Measurements from ENCODE around the gene POU3F1. TPM values are rescaled to one million over a fixed set of nuclear protein-coding genes. Genes with fewer than 3 reads are reported as not detected.

The POU3F1 gene
- total and polyA plus RNA-seq, 3 experiments from 2014 or later: 0.09 to 0.57 (median 0.44) TPM

DNA sequence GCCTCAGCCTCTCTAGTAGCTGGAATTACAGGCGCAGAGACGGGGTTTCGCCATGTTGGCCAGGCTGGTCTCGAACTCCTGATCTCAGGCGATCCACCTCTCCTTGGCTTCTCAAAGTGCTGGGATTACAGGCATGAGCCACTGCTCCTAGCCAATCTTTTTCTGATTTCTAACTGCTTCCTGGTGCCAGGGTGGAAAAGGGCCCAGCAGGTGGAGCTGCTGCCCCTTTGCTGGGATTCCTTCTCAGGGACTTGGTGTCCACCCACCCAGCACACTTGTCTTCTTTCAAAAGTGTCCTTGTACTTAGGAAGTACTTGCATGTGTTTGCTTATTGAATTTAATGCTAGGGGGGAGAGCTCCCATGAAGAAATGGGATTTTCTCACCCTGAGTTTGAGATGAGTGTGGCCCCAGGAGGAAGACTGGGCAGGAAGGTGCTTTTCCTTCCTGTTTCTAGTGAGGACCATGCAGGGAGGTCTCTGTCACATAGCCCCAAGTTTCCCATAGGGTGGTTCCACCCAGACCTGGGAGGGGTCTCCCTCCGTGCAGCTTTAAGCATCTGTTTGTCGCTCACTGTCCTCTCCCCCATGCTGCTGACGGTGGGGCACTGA lies 19.9 kb downstream of the POU3F1 start:
- Mint-ChIP-seq H3K9me3 (no peaks in the 10 kb centered on the region), H3K27ac (peak overlapping the region in 4 of 8 donors; percentile 7 to 73 (median 47)), H3K4me3 (no peak overlapping the region), H3K4me1 (peaks cover 32 to 49% (median 37%) of the 10 kb centered on the region in 3 donors), H3K27me3 (no peaks in the 10 kb centered on the region), H3K36me3 (peaks cover 0 to 46% (median 17%) of the 10 kb centered on the region in 3 donors)
- no peak overlapping the region for H3K4me3 ChIP-seq (ENCODE audit: low read length)
- no peaks in the 10 kb centered on the region for H3K27me3 ChIP-seq (ENCODE audit: insufficient read depth, low read length, poor library complexity, severe bottlenecking)
- peaks cover 29% of the 10 kb centered on the region for H3K4me1 ChIP-seq (ENCODE audit: insufficient read depth, low read length)
- peak in 1 of 5 donors; percentile 58 for DNase-seq
- ChIA-PET POLR2A (no interaction called here), CTCF (interaction anchor here (0.9 to 1.4 kb wide), 5 partner anchors 14 to 808 kb away, joined by 3 read pairs; partner anchors contain the start of gene UTP11)
- H3K27ac ChIP-seq (ENCODE audit: low read depth, low read length): no peak overlapping the region
- H3K36me3 ChIP-seq (ENCODE audit: insufficient read depth, low read length): peaks cover 31% of the 10 kb centered on the region
- H3K9me3 ChIP-seq (ENCODE audit: low read length): no peaks in the 10 kb centered on the region

DNA sequence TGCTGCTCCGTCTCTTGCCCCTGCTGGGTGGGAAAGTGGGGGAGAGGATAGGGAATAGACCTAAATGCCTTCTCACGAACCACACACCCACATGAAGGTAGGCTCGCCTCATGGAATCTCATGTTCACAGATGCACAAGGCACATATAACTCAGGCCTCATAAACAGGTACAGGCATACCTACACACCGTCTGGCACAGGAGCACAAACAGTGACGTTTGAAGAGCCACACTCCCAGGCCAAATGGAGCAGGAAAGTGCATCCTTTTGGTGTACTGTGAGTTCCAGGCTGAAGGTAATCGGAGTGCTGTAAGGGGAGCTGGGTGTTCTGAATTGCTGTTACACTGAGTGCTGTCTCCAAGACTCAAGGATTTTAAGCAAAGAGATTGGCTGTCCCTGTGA lies 20.9 kb downstream of the POU3F1 start:
- no peak for DNase-seq
- no peak overlapping the region for H3K27ac ChIP-seq (ENCODE audit: low read depth, low read length)
- peaks cover 0 to 53% (median 17%) of the 10 kb centered on the region in 3 donors for H3K36me3 Mint-ChIP-seq
- H3K9me3 Mint-ChIP-seq: no peaks in the 10 kb centered on the region
- H3K4me1 Mint-ChIP-seq: peaks cover 27 to 40% (median 30%) of the 10 kb centered on the region in 3 donors
- H3K36me3 ChIP-seq (ENCODE audit: insufficient read depth, low read length): peaks cover 31% of the 10 kb centered on the region
- H3K9me3 ChIP-seq (ENCODE audit: low read length): no peaks in the 10 kb centered on the region
- peak overlapping the region in 1 of 7 donors; percentile 19 for H3K4me3 Mint-ChIP-seq
- H3K27ac Mint-ChIP-seq: peak overlapping the region in 1 of 8 donors; percentile 54
- no peaks in the 10 kb centered on the region for H3K27me3 Mint-ChIP-seq
- POLR2A ChIA-PET: no interaction called here
- H3K27me3 ChIP-seq (ENCODE audit: insufficient read depth, low read length, poor library complexity, severe bottlenecking): no peaks in the 10 kb centered on the region
- CTCF ChIA-PET: interaction anchor here (1.0 kb wide), 1 partner anchor 22 kb away, joined by 3 read pairs; no protein-coding TSS in a partner anchor
- H3K4me1 ChIP-seq (ENCODE audit: insufficient read depth, low read length): peaks cover 22% of the 10 kb centered on the region
- H3K4me3 ChIP-seq (ENCODE audit: low read length): no peak overlapping the region

DNA sequence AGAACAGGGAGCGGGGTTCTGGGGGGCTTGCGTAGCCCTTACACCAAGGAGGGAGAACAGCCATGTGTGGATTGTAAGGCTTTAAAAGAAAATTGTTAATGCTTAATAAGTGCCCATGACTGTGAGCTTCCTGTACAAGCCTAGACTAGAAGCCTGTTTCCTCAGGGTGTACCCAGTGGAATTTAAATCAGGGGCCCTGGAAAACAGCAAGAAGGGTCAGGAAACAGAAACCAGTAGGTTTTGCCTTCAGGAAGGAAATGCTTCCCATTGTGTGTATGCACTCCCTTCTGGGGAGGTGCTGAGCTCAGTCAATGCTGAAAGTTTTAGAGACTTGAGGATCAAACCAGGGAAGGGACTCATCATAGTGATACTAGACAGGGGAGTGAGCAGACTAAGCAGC lies 21.4 kb downstream of the POU3F1 start:
- Mint-ChIP-seq H3K27ac (peak overlapping the region in 1 of 8 donors; percentile 54), H3K9me3 (no peaks in the 10 kb centered on the region), H3K36me3 (peaks cover 0 to 57% (median 17%) of the 10 kb centered on the region in 3 donors), H3K4me3 (peak overlapping the region in 1 of 7 donors; percentile 19), H3K27me3 (no peaks in the 10 kb centered on the region), H3K4me1 (peaks cover 23 to 36% (median 26%) of the 10 kb centered on the region in 3 donors)
- ChIA-PET CTCF (interaction anchor here (1.5 kb wide), 1 partner anchor 46 kb away, joined by 3 read pairs; no protein-coding TSS in a partner anchor), POLR2A (no interaction called here)
- H3K4me3 ChIP-seq (ENCODE audit: low read length): no peak overlapping the region
- H3K27me3 ChIP-seq (ENCODE audit: insufficient read depth, low read length, poor library complexity, severe bottlenecking): no peaks in the 10 kb centered on the region
- peaks cover 35% of the 10 kb centered on the region for H3K36me3 ChIP-seq (ENCODE audit: insufficient read depth, low read length)
- peaks cover 17% of the 10 kb centered on the region for H3K4me1 ChIP-seq (ENCODE audit: insufficient read depth, low read length)
- no peaks in the 10 kb centered on the region for H3K9me3 ChIP-seq (ENCODE audit: low read length)
- no peak for DNase-seq
- H3K27ac ChIP-seq (ENCODE audit: low read depth, low read length): no peak overlapping the region

DNA sequence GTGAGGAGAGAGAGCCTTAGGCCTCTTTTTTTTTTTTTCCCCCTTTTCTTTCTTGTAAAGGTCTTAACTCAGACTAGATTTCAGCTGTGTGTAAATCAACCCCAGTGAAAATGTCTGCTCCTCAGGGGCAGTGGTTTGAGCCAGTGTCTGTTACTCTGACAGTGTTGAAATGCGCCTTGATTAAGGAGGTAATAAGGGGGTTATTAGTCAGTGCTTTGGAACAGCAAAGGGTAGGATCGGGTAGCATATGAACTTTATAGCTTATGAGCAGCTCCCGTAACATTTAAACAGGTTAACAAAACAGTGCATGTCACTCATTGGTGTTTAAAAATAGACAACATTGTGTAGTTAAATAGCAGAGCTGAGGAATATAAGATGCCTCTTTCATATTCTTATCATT lies 23.8 kb downstream of the POU3F1 start:
- DNase-seq: no peak
- H3K36me3 Mint-ChIP-seq: peaks cover 6 to 76% (median 24%) of the 10 kb centered on the region in 3 donors
- H3K4me1 Mint-ChIP-seq: peaks cover 8 to 17% (median 14%) of the 10 kb centered on the region in 3 donors
- ChIA-PET CTCF (no interaction called here), POLR2A (no interaction called here)
- peak overlapping the region in 1 of 8 donors; percentile 1 for H3K27ac Mint-ChIP-seq
- H3K9me3 ChIP-seq (ENCODE audit: low read length): no peaks in the 10 kb centered on the region
- no peak overlapping the region for H3K4me3 ChIP-seq (ENCODE audit: low read length)
- H3K36me3 ChIP-seq (ENCODE audit: insufficient read depth, low read length): peaks cover 48% of the 10 kb centered on the region
- no peaks in the 10 kb centered on the region for H3K4me1 ChIP-seq (ENCODE audit: insufficient read depth, low read length)
- no peak overlapping the region for H3K27ac ChIP-seq (ENCODE audit: low read depth, low read length)
- H3K4me3 Mint-ChIP-seq: no peak overlapping the region
- no peaks in the 10 kb centered on the region for H3K27me3 Mint-ChIP-seq
- no peaks in the 10 kb centered on the region for H3K9me3 Mint-ChIP-seq
- H3K27me3 ChIP-seq (ENCODE audit: insufficient read depth, low read length, poor library complexity, severe bottlenecking): no peaks in the 10 kb centered on the region

DNA sequence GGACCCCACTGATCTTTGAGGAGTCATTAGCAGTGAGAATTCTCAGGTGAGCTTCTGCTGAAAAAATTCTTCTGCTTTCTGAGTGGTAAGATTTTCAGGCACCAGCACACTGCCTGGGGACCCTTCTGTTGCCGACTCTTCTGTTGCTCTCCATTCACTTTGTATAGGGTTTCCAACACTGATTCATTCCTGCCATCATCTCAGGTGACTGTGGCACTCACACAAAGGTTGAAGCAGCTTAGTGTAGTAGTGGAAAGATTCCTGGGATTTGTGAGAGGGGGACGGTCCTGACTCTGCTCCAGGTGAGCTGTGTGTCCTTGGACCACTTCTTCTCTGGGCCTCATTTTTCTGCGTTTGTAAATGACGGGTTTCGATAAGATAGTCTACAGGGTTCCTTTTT lies 24.6 kb downstream of the POU3F1 start:
- Histone ChIP-seq H3K36me3 (ENCODE audit: insufficient read depth, low read length) (peaks cover 56% of the 10 kb centered on the region), H3K4me1 (ENCODE audit: insufficient read depth, low read length) (no peaks in the 10 kb centered on the region), H3K27me3 (ENCODE audit: insufficient read depth, low read length, poor library complexity, severe bottlenecking) (no peaks in the 10 kb centered on the region), H3K27ac (ENCODE audit: low read depth, low read length) (no peak overlapping the region), H3K4me3 (ENCODE audit: low read length) (no peak overlapping the region), H3K9me3 (ENCODE audit: low read length) (no peaks in the 10 kb centered on the region)
- H3K4me3 Mint-ChIP-seq: no peak overlapping the region
- DNase-seq: no peak
- ChIA-PET POLR2A (no interaction called here), CTCF (interaction anchor here (1.0 to 1.2 kb wide), 3 partner anchors 32 to 534 kb away, joined by 3 read pairs; partner anchors contain the start of gene SF3A3)
- no peaks in the 10 kb centered on the region for H3K9me3 Mint-ChIP-seq
- H3K27ac Mint-ChIP-seq: no peak overlapping the region
- peaks cover 5 to 11% (median 10%) of the 10 kb centered on the region in 3 donors for H3K4me1 Mint-ChIP-seq
- peaks cover 6 to 83% (median 26%) of the 10 kb centered on the region in 3 donors for H3K36me3 Mint-ChIP-seq
- H3K27me3 Mint-ChIP-seq: no peaks in the 10 kb centered on the region

DNA sequence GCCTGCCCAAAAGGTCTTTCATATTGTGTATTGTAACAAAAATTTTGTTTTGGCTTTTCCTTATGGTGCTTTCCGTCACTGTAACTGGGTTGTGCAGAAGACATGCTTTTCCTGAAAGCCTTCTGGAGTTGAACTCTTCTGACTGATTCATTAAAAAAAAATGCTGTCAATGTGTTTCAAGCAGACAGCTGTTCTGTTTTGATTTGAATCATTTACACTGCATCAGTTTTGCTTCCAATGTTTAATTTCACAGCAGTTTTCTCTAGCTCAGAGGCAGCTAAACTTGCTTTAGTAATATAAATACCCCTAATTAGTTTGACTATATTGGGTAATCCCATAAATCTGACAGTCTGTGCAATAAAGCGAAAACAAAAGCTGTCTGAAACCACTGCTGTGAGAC lies 26.2 kb downstream of the POU3F1 start:
- Mint-ChIP-seq H3K4me3 (no peak overlapping the region), H3K36me3 (peaks cover 6 to 85% (median 24%) of the 10 kb centered on the region in 3 donors), H3K9me3 (no peaks in the 10 kb centered on the region), H3K27ac (no peak overlapping the region), H3K27me3 (no peaks in the 10 kb centered on the region), H3K4me1 (peaks cover 4 to 16% (median 11%) of the 10 kb centered on the region in 3 donors)
- POLR2A ChIA-PET: interaction anchor here (0.6 to 0.7 kb wide), 2 partner anchors 19 to 45 kb away, joined by 3 to 4 read pairs; no protein-coding TSS in a partner anchor
- Histone ChIP-seq H3K27me3 (ENCODE audit: insufficient read depth, low read length, poor library complexity, severe bottlenecking) (no peaks in the 10 kb centered on the region), H3K27ac (ENCODE audit: low read depth, low read length) (no peak overlapping the region), H3K4me3 (ENCODE audit: low read length) (no peak overlapping the region), H3K36me3 (ENCODE audit: insufficient read depth, low read length) (peaks cover 65% of the 10 kb centered on the region), H3K4me1 (ENCODE audit: insufficient read depth, low read length) (no peaks in the 10 kb centered on the region), H3K9me3 (ENCODE audit: low read length) (no peaks in the 10 kb centered on the region)
- no peak for DNase-seq
- CTCF ChIA-PET: no interaction called here

DNA sequence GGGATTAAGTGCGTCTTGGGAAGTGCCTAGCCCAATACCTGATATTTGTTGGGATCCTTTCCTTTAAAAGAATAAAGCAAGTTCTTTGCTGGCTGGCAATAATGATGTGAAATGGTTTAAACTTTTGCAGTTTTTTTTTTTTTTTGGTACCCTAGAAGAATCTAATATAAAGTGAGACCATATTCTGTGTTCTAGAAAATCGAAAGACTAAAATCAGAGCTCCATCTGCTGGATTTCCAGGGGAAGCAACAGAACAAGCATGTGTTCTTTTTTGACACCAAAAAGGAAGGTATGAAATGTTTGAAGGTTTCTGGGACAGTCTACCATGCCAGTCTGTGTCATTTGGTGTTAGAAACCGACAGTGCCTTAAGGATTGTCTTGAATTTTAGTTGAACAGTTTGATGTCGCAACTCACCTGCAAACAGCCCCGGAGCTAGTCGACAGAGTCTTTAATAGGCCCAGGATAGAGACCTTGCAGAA lies 27.7 kb downstream of the POU3F1 start:
- H3K4me3 Mint-ChIP-seq: peak overlapping the region in 1 of 7 donors; percentile 57
- peaks cover 9 to 27% (median 15%) of the 10 kb centered on the region in 3 donors for H3K4me1 Mint-ChIP-seq
- CTCF ChIA-PET: interaction anchor here (0.8 to 2.9 kb wide), 7 partner anchors 9 to 138 kb away, joined by 3 to 18 read pairs (median 4); partner anchors contain the start of gene SF3A3
- no peaks in the 10 kb centered on the region for H3K27me3 ChIP-seq (ENCODE audit: insufficient read depth, low read length, poor library complexity, severe bottlenecking)
- H3K27ac ChIP-seq (ENCODE audit: low read depth, low read length): no peak overlapping the region
- peaks cover 8% of the 10 kb centered on the region for H3K4me1 ChIP-seq (ENCODE audit: insufficient read depth, low read length)
- H3K36me3 Mint-ChIP-seq: peaks cover 6 to 76% (median 19%) of the 10 kb centered on the region in 3 donors
- no peaks in the 10 kb centered on the region for H3K27me3 Mint-ChIP-seq
- peaks cover 59% of the 10 kb centered on the region for H3K36me3 ChIP-seq (ENCODE audit: insufficient read depth, low read length)
- H3K9me3 ChIP-seq (ENCODE audit: low read length): no peaks in the 10 kb centered on the region
- H3K9me3 Mint-ChIP-seq: no peaks in the 10 kb centered on the region
- POLR2A ChIA-PET: no interaction called here
- DNase-seq: peak in 1 of 5 donors; percentile 51
- no peak overlapping the region for H3K4me3 ChIP-seq (ENCODE audit: low read length)
- peak overlapping the region in 4 of 8 donors; percentile 7 to 87 (median 44) for H3K27ac Mint-ChIP-seq

Data from CD8-positive, alpha-beta memory T cell (primary cell).